NCI-H187 treated with DMSO at 0.1 percent for 48 hours (cell line): Measurements from ENCODE around the gene CECR2.
"Not testable (repeated sequence)": the region's sequence is repeated elsewhere in the genome, so short reads cannot be mapped to it uniquely, and the experiment has no call there.

Experiments used
- DNase-seq: peaks from one replicate; lab custom pipeline; 2025; lab: John Stamatoyannopoulos, UW

The CECR2 gene

DNA sequence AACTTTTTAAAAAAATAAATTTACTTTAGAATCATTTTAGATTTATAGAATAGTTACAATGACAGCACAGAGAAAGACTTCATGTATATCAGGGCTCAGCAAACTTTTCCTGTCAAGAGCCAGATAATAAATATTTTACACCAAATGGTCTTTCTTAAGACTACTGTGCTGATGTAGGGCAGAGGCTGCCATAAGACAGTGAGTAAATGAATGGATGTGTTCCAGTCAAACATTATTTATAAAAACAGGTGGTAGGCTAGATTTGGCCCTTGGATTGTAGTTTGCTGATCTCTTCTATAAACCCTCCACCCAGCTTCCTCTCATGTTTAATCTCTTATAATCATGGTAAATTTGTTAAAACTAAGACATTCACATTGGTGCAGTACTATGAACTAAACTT, 33.0 kb downstream of the CECR2 start:
- DNase-seq: no peak

DNA sequence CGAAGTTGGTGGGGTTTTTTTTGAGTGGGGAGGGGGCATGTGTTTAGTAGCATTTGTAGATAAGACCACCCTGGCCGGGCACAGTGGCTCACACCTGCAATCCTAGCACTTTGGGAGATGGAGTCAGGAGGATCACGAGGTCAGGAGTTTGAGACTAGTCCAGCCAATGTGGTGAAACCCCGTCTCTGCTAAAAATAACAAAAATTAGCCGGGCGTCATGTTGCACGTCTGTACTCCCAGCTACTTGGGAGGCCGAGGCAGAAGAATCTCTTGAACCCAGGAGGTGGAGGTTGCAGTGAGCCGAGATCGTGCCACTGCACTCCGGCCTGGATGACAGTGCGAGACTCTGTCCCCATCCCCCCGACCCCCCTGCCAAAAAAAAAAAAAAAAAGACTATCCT, 34.6 kb downstream of the CECR2 start:
- DNase-seq: no peak

DNA sequence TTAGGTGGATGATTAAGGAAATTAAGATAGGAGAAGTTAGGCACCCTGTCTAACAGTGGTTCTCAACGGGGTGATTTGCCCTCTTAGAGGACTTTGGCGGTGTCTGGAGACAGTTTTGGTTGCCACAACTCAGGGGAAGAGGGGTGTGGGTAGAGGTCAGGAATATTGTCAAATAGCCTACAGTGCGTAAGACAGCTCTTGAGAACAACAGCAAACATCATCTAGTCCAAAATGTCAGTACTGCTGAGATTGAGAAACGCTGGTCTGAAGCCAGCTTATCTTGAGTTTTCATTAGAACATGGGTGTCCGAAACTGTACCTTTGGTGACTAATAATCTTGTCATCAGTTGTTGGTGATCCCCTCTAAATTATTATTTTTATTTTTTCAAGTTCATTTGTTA, 38.4 kb downstream of the CECR2 start:
- DNase-seq: no peak

- DNase-seq: no peak
Observed at GRCh38 chr22:17410576-17410975, 41.3 kb downstream of the CECR2 start.

DNA sequence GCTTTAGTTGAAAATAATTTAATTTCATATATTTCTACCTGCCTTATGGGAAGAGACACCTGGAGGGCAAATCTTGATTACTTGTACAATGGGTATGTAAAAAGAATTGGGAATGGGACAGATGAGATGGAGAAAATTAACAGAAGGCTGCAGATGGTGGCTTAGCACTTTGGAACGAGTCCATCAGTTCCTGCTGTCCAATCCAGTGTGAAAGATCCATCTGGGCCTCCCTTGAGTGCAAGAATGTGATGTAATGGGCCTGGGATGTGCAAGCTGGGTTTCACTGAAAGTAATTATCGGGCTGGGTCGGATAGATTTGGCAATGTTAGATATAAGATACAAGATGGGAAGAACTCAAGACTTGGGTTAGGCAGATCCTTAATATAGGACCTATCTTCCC, 42.0 kb downstream of the CECR2 start:
- DNase-seq: no peak

DNA sequence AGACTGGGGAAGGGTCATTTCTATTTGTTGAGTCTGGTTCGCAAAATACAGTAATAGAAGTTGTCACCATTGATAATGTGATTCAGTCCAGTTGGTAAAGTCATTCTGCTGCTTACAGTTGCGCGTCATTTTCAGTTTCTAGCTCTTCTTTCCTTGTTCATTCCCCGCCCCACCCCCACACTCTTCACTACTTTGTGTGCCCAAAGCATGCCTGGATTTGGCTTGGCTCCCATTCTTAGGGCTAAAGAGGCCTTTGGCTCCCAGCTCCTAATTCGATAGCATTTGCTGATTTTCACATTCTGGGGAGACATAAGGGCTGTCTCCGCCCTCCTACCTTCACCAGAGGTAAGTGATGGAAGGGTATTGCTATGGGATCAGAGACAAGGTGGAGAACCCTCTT, 43.0 kb downstream of the CECR2 start:
- no peak for DNase-seq

DNA sequence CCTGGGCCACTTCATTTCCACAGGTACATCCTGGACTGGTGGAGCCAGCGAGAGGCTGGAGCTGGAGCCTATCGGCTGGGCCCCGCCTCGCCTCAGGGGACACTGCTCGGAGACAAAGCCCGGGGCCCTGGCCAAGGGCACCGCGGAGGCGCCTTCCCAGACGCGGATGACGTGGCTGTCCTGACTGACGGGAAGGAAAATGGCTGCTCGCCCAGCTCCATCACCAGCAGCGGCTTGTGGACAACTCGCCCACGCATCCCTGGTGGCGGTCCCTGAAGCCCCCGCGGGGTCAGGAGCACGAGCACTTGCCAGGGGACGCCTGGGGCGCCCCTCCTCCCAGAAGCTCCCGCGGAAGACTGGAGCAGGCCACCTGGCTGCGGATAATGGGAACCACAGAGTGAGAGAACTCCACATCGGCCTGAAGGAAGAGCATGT, 49.6 kb downstream of the CECR2 start:
- DNase-seq: no peak

- DNase-seq: no peak
Observed at GRCh38 chr22:17419348-17419747, 50.1 kb downstream of the CECR2 start.

DNA sequence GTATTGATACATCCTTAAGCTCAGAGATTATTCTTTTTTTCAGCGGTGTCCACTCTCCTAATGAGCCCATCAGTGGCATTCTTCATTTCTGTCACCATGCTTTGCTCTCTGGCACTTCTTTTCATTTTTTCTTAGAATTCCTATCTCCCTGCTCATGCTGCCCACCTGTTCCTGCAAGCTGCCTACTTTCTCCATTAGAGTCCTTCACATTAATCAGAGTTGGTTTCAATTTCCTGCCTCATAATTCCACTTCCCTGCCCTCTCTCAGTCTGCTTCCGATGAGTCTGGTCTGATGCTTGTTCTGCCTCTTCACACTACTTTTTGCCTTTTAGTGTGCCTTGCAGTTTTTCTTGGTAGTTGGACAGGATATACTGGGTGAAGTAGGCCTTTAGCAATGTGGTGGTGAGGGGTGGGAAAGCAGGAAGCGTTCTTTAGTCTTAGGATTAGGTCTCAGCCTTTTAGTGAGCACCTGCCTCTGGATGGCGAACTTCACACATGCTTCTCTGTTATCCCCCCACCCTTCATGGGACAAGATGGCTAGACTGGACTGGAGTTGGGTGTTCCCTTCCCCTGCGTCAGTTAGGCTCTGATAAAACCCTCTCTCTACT, 53.6 kb downstream of the CECR2 start:
- no peak for DNase-seq

GRCh38 chr22:17423616-17424015, 54.4 kb downstream of the CECR2 start:
- DNase-seq: no peak

GRCh38 chr22:17427528-17427927, 58.3 kb downstream of the CECR2 start:
- not testable (repeated sequence) for DNase-seq

DNA sequence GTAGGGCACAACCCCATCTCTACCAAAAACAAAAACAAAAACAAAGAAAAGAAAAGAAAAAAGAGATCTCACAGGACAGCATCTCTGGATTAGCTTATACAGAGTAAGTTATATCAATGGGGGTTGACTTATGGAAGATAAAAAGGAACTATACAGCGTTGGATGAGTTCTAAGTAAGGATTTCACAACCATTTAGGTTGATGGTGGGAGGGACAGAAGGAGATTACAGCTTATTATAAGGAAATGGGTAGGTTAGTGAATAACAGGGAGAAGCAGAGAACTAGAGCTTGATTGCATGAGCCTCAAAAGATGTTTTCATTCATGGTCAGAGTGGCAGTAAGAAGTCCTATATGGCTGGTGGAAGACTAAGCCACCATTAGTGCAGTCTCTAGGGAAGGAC, 60.3 kb downstream of the CECR2 start:
- DNase-seq: no peak

DNA sequence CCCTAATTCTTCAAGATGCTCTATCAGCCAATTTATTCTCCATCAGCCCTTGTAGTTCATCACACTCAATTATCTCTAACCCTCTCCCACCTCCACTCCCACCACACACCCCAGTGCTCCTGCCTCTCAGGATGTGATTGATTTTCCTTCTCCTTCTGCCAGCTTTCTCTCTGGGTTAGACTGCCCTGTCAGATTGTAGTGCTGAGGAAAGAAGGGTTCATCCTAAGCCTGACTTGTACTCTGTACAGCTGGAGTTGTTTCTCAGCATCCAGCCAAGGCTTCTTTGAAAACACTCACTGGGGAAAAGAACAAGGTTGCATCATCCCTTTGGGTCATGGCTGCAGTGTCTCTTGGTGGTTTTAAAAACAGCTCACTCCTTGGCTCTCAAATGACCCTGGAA, 61.2 kb downstream of the CECR2 start:
- DNase-seq: no peak

DNA sequence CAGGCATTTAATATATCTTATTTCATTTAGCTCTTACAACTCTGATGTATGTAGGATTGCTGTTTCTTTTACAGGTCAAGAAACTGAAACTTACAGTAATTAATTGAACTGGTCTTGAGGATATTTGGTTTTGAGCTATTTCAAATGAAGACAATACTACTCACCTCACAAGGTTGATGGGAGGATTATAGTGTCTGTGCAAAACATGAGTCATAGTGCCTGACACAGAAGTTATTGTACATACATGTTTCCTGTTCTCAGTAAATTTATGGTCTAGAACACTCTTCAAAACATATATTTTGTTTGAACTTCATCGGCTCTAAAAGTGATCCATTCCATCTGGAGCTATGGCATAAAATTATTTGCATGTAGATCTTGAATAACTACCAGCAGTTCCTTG, 61.9 kb downstream of the CECR2 start:
- no peak for DNase-seq

DNA sequence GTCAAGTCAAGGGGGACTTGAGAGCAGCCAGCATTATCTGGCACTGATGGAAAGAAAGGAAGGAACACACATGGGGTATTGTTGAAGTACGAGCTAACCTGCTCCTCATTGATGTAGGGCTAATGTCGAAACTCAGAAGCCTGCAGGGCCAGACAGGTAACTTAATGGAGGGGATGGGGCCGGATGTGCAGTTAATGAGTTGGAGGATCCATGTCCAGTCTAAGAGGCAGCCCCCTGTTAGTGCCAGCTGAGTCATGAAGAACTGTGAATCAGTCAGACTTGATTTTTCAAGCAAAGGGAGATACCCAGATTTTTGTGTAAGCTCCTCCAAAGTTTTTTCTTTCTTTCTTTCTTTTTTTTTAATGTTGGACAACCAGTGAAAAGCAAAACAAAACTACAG, 65.6 kb downstream of the CECR2 start:
- DNase-seq: no peak

DNA sequence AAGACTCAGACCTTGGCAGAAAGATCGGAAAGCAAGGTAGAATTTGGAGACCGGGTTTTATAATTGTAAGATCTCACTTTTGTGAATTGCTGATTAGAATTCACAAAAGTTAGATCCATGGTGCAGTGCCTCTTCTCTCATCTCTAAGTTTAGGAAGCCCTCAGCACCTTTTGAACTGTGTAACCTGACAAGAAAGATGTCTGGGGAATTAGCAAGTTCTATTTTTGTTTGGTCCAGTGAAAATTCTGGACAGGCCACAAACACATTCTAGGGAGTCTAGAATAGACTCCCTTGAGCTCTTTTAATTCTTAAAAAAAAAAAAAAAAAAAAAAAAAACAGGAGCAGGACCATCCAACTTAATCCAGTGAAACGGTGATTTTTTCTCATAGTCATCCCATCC, 66.1 kb downstream of the CECR2 start:
- no peak for DNase-seq

DNA sequence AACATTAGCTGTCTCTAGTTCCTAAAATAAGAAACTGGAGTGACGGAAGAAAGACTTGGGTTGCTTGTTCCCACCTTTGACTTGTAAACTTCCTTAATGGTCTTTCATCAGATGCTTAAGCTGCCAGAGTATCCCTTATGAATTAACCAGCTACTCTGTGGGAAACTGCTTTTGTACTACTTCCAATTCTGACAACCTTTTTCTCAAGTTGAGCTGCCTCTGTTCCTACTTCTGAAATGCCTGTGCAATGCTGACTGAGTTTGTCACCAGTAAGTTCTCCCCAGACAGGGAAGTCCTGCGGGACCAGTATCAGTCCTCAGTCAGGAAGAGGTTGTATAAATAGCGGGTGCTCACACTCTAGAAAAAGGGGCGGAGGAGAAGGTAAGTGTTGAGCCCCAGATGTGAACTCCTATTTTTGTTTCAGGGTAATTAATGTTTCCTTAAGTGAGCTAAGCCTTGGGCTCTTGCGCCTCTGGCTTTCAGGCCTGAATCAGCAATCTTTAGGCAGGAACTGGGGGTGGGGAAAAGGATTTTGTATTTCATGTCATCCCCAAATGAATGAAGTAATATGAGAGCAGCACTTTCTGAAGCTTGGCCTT, 67.2 kb downstream of the CECR2 start:
- DNase-seq: no peak

DNA sequence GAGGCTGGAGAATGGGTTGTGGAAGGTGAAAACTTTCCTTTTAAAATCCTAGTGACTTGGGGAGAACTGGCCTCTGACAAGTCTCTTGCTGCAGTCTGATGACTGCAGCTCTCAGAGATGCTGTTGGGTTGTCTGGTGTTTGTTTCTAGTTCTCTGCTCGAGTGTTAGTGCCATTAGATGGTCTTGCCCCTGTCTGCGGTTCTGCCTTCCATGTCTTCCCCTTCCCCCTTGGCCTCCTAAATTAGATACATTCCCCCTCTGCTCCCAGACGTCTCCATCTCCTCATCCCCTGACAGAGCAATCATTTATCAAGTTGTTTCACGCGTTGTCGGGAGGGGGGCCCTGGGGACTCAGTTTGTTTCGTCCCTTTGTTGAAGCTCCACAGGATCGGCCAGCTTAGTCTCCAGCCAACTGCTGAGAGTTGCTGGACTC, 67.7 kb downstream of the CECR2 start:
- no peak for DNase-seq

- DNase-seq: no peak
Observed at GRCh38 chr22:17438026-17438425, 68.8 kb downstream of the CECR2 start.

GRCh38 chr22:17441326-17441725, 72.1 kb downstream of the CECR2 start:
- DNase-seq: no peak

GRCh38 chr22:17443405-17444203, 74.3 kb downstream of the CECR2 start:
- no peak for DNase-seq

- DNase-seq: no peak
Observed at GRCh38 chr22:17444204-17444504, 74.9 kb downstream of the CECR2 start.

- no peak for DNase-seq
Observed at GRCh38 chr22:17446698-17447097, 77.4 kb downstream of the CECR2 start.

GRCh38 chr22:17451316-17451715, 82.1 kb downstream of the CECR2 start:
- no peak for DNase-seq
